ENCODE data around the gene C22orf23.

The C22orf23 gene

GRCh38 chr22:37916311-37916710 lies 37.1 kb downstream of the C22orf23 start:
- H3K27ac ChIP-seq (ENCODE audit: low read length): no peak overlapping the region

DNA sequence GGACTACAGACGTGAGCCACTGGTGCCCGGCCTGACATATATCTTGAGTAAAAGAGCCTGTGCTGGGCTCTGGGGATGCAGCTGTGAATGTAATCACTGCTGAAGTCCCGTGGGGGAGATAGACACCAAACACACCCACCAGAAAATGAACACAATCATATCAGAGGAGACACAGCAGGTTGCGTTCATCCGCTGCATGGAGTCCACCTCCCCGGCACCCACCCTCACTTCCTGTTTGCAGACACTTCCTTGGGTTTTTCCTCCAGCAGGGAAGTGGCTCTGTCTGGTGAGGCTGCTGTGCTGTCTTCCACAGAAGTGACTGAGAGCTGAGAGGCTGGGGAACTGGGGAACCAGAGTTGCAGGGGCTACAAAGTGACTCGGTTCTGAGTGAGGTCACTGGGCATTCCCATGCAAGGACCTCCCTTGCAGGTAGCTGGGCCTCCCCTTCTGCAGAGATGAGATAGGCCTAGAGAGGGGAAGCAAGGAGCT lies 40.1 kb downstream of the C22orf23 start:
- H3K79me2 ChIP-seq (ENCODE audit: low read length): no peaks in the 10 kb centered on the region
- H2AFZ ChIP-seq (ENCODE audit: low read depth, low read length): no peak overlapping the region
- H3K4me2 ChIP-seq (ENCODE audit: low read length): no peak overlapping the region
- H3K27ac ChIP-seq (ENCODE audit: low read length): no peak overlapping the region
- H4K20me1 ChIP-seq (ENCODE audit: insufficient read depth, low read length): no peaks in the 10 kb centered on the region
- H3K36me3 ChIP-seq (replicated peaks; ENCODE audit: low read depth, low read length): peaks cover 4% of the 10 kb centered on the region
- no peaks in the 10 kb centered on the region for H3K27me3 ChIP-seq (ENCODE audit: low read depth, low read length)
- no peak overlapping the region for H3K9ac ChIP-seq (ENCODE audit: low read length)
- H3K4me1 ChIP-seq (ENCODE audit: low read length): peaks cover 9% of the 10 kb centered on the region
- H3K4me3 ChIP-seq (ENCODE audit: low read length): no peak overlapping the region
- no peak for TF ChIP-seq EZH2phosphoT487 (IDR thresholded peaks at IDR 0.05; ENCODE audit: low read depth)
- TF ChIP-seq, protein P1, sequence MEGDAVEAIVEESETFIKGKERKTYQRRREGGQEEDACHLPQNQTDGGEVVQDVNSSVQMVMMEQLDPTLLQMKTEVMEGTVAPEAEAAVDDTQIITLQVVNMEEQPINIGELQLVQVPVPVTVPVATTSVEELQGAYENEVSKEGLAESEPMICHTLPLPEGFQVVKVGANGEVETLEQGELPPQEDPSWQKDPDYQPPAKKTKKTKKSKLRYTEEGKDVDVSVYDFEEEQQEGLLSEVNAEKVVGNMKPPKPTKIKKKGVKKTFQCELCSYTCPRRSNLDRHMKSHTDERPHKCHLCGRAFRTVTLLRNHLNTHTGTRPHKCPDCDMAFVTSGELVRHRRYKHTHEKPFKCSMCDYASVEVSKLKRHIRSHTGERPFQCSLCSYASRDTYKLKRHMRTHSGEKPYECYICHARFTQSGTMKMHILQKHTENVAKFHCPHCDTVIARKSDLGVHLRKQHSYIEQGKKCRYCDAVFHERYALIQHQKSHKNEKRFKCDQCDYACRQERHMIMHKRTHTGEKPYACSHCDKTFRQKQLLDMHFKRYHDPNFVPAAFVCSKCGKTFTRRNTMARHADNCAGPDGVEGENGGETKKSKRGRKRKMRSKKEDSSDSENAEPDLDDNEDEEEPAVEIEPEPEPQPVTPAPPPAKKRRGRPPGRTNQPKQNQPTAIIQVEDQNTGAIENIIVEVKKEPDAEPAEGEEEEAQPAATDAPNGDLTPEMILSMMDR (IDR thresholded peaks at IDR 0.05; ENCODE audit: low read depth, low read length): no peak
- H3K9me3 ChIP-seq (ENCODE audit: insufficient read depth, low read length): no peaks in the 10 kb centered on the region

More at GRCh38 chr22:37916311-37916710, 37.1 kb downstream of the C22orf23 start:
- no peak overlapping the region for H3K9ac ChIP-seq (ENCODE audit: low read length)
- TF ChIP-seq, protein P1 (IDR thresholded peaks at IDR 0.05; ENCODE audit: low read depth, low read length): no peak
- no peaks in the 10 kb centered on the region for H3K79me2 ChIP-seq (ENCODE audit: low read length)
- peaks cover 31% of the 10 kb centered on the region for H3K4me1 ChIP-seq (ENCODE audit: low read length)
- H3K4me2 ChIP-seq (ENCODE audit: low read length): no peak overlapping the region
- no peaks in the 10 kb centered on the region for H3K27me3 ChIP-seq (ENCODE audit: low read depth, low read length)
- no peak overlapping the region for H2AFZ ChIP-seq (ENCODE audit: low read depth, low read length)
- H3K4me3 ChIP-seq (ENCODE audit: low read length): no peak overlapping the region
- H3K9me3 ChIP-seq (ENCODE audit: insufficient read depth, low read length): no peaks in the 10 kb centered on the region
- peaks cover 8% of the 10 kb centered on the region for H3K36me3 ChIP-seq (replicated peaks; ENCODE audit: low read depth, low read length)
- H4K20me1 ChIP-seq (ENCODE audit: insufficient read depth, low read length): no peaks in the 10 kb centered on the region

DNA sequence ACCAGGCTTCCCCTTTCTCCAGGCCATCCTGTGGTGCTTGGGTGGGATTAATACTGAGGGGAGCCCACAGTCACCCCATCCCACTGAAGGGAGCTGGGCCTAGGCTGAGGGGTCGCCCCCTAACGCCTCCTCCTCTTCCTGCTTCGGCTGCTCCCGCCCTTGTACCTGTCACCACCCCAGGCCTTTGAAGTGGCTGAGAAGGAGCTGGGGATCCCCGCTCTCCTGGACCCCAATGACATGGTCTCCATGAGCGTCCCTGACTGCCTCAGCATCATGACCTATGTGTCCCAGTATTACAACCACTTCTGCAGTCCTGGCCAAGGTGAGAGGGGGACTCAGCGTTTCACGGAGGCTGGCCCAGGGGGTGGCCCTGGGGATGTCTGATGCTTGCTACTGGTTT lies 41.2 kb downstream of the C22orf23 start:
- Histone ChIP-seq H3K79me2 (ENCODE audit: low read length) (peaks cover 5% of the 10 kb centered on the region), H3K4me3 (ENCODE audit: low read length) (no peak overlapping the region), H3K27ac (ENCODE audit: low read length) (no peak overlapping the region), H4K20me1 (ENCODE audit: insufficient read depth, low read length) (no peaks in the 10 kb centered on the region), H3K9me3 (ENCODE audit: insufficient read depth, low read length) (no peaks in the 10 kb centered on the region), H3K9ac (ENCODE audit: low read length) (no peak overlapping the region), H3K4me1 (ENCODE audit: low read length) (peaks cover 2% of the 10 kb centered on the region), H3K4me2 (ENCODE audit: low read length) (no peak overlapping the region), H3K27me3 (ENCODE audit: low read depth, low read length) (no peaks in the 10 kb centered on the region), H2AFZ (ENCODE audit: low read depth, low read length) (no peak overlapping the region), H3K36me3 (replicated peaks; ENCODE audit: low read depth, low read length) (peaks cover 2% of the 10 kb centered on the region)
- no peak for TF ChIP-seq EZH2phosphoT487 (IDR thresholded peaks at IDR 0.05; ENCODE audit: low read depth)
- TF ChIP-seq, protein P1 (IDR thresholded peaks at IDR 0.05; ENCODE audit: low read depth, low read length): no peak

DNA sequence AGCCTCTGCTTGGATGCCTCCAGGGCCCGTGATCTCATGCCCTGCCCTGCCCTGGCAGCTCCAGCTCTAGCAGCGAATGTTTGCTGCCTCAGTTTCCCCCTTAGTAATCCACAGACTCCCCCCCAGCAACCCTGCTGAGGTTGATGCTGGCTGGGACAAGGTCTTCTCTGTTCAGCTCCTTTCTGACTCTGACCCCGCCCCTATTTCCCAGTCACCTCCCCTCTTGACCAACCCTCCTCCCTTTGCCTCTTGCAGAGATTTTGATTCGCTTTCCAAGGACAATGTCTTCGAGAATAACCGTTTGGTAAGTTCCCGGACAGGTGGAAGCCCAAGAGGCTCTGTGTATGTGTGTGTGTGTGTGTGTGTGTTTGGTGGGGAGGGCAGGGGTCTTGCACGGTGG lies 41.7 kb downstream of the C22orf23 start:
- Histone ChIP-seq H3K9me3 (ENCODE audit: insufficient read depth, low read length) (no peaks in the 10 kb centered on the region), H4K20me1 (ENCODE audit: insufficient read depth, low read length) (no peaks in the 10 kb centered on the region), H3K79me2 (ENCODE audit: low read length) (peaks cover 10% of the 10 kb centered on the region), H3K4me1 (ENCODE audit: low read length) (peaks cover 6% of the 10 kb centered on the region), H3K4me2 (ENCODE audit: low read length) (no peak overlapping the region), H3K27me3 (ENCODE audit: low read depth, low read length) (no peaks in the 10 kb centered on the region), H3K4me3 (ENCODE audit: low read length) (no peak overlapping the region), H3K36me3 (replicated peaks; ENCODE audit: low read depth, low read length) (no peaks in the 10 kb centered on the region), H2AFZ (ENCODE audit: low read depth, low read length) (no peak overlapping the region), H3K9ac (ENCODE audit: low read length) (no peak overlapping the region), H3K27ac (ENCODE audit: low read length) (no peak overlapping the region)
- TF ChIP-seq EZH2phosphoT487 (IDR thresholded peaks at IDR 0.05; ENCODE audit: low read depth): no peak
- TF ChIP-seq, protein P1 (IDR thresholded peaks at IDR 0.05; ENCODE audit: low read depth, low read length): no peak
